ENCODE data around the gene ATG2A. TPM values are rescaled to one million over a fixed set of nuclear protein-coding genes. Genes with fewer than 3 reads are reported as not detected.

ATG2A gene
- polyA plus RNA-seq, 3 donors = 2.6 to 24.9 (median 4.0) TPM

GRCh38 chr11:64850979-64851567 is 65.9 kb downstream of the ATG2A start:
- Mint-ChIP-seq H3K4me3 (peak overlapping the region in 1 of 2 donors; percentile 46), H3K27ac (peak overlapping the region in 3 of 7 donors; percentile 20 to 40 (median 21)), H3K9me3 (peaks cover 0 to 2% (median 0%) of the 10 kb centered on the region in 7 donors), H3K36me3 (peaks cover 46% of the 10 kb centered on the region in 2 donors), H3K4me1 (peaks cover 77% of the 10 kb centered on the region), H3K27me3 (ENCODE audit: low read depth in 3 of 3) (peaks cover 0 to 12% (median 6%) of the 10 kb centered on the region in 3 donors)
- TF ChIP-seq, protein P1, sequence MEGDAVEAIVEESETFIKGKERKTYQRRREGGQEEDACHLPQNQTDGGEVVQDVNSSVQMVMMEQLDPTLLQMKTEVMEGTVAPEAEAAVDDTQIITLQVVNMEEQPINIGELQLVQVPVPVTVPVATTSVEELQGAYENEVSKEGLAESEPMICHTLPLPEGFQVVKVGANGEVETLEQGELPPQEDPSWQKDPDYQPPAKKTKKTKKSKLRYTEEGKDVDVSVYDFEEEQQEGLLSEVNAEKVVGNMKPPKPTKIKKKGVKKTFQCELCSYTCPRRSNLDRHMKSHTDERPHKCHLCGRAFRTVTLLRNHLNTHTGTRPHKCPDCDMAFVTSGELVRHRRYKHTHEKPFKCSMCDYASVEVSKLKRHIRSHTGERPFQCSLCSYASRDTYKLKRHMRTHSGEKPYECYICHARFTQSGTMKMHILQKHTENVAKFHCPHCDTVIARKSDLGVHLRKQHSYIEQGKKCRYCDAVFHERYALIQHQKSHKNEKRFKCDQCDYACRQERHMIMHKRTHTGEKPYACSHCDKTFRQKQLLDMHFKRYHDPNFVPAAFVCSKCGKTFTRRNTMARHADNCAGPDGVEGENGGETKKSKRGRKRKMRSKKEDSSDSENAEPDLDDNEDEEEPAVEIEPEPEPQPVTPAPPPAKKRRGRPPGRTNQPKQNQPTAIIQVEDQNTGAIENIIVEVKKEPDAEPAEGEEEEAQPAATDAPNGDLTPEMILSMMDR (IDR thresholded peaks at IDR 0.05) = no peak
- Histone ChIP-seq H3K79me2 (ENCODE audit: insufficient read depth, low read length) (peaks cover 16% of the 10 kb centered on the region), H2AFZ (ENCODE audit: insufficient read depth, low read depth, low read length, poor library complexity, severe bottlenecking) (no peak overlapping the region), H4K20me1 (ENCODE audit: insufficient read depth, low read length) (peaks cover 43% of the 10 kb centered on the region), H3K36me3 (replicated peaks in 1 of 2; ENCODE audit: control insufficient read depth in 1 of 2, insufficient read depth in 2 of 2, low read length in 2 of 2) (peaks cover 23 to 24% of the 10 kb centered on the region in 2 donors), H3K4me1 (ENCODE audit: control insufficient read depth in 1 of 2, insufficient read depth in 2 of 2, low read length in 2 of 2) (peaks cover 64 to 80% of the 10 kb centered on the region in 2 donors), H3K9ac (ENCODE audit: insufficient read depth, low read length, poor library complexity, severe bottlenecking) (peak overlapping the region; percentile 16), H3K9me3 (replicated peaks in 1 of 2; ENCODE audit: control insufficient read depth in 1 of 2, insufficient read depth in 1 of 2, low read length in 2 of 2) (no peaks in the 10 kb centered on the region), H3K4me3 (replicated peaks in 1 of 3; ENCODE audit: low read depth in 2 of 3, low read length in 3 of 3) (no peak overlapping the region), H3K27me3 (ENCODE audit: control insufficient read depth in 2 of 2, insufficient read depth in 2 of 2, low read length in 2 of 2) (no peaks in the 10 kb centered on the region), H3K27ac (ENCODE audit: low read depth in 1 of 2, low read length in 2 of 2) (no peak overlapping the region), H3K4me2 (replicated peaks; ENCODE audit: extremely low read depth, low read length, poor library complexity, severe bottlenecking) (peak overlapping the region; percentile 5)
- intact Hi-C loops (cut with micrococcal nuclease) = no loop called here
- WGBS (ENCODE audit: insufficient coverage) = 46% methylated on average over 8 of the region's 13 CpGs
- peak in 1 of 3 donors; percentile 54 for DNase-seq

GRCh38 chr11:64849598-64850356 is 67.2 kb downstream of the ATG2A start:
- no peak overlapping the region for H3K4me3 ChIP-seq (replicated peaks in 1 of 3; ENCODE audit: low read depth in 2 of 3, low read length in 3 of 3)
- 96% methylated on average over 10 of the region's 19 CpGs for WGBS (ENCODE audit: insufficient coverage)
- H3K4me3 Mint-ChIP-seq = no peak overlapping the region
- H2AFZ ChIP-seq (ENCODE audit: insufficient read depth, low read depth, low read length, poor library complexity, severe bottlenecking) = no peak overlapping the region
- peaks cover 0 to 20% (median 11%) of the 10 kb centered on the region in 3 donors for H3K27me3 Mint-ChIP-seq (ENCODE audit: low read depth in 3 of 3)
- no peak overlapping the region for H3K4me2 ChIP-seq (replicated peaks; ENCODE audit: extremely low read depth, low read length, poor library complexity, severe bottlenecking)
- H3K27me3 ChIP-seq (ENCODE audit: control insufficient read depth in 2 of 2, insufficient read depth in 2 of 2, low read length in 2 of 2) = peaks cover 0 to 5% of the 10 kb centered on the region in 2 donors
- H3K79me2 ChIP-seq (ENCODE audit: insufficient read depth, low read length) = peaks cover 11% of the 10 kb centered on the region
- peak overlapping the region in 1 of 7 donors; percentile 58 for H3K27ac Mint-ChIP-seq
- H3K9ac ChIP-seq (ENCODE audit: insufficient read depth, low read length, poor library complexity, severe bottlenecking) = no peak overlapping the region
- H3K36me3 ChIP-seq (replicated peaks in 1 of 2; ENCODE audit: control insufficient read depth in 1 of 2, insufficient read depth in 2 of 2, low read length in 2 of 2) = peaks cover 23 to 24% of the 10 kb centered on the region in 2 donors
- TF ChIP-seq, protein P1 (IDR thresholded peaks at IDR 0.05) = no peak
- H4K20me1 ChIP-seq (ENCODE audit: insufficient read depth, low read length) = peaks cover 36% of the 10 kb centered on the region
- peaks cover 0 to 4% (median 0%) of the 10 kb centered on the region in 7 donors for H3K9me3 Mint-ChIP-seq
- peaks cover 56 to 75% of the 10 kb centered on the region in 2 donors for H3K4me1 ChIP-seq (ENCODE audit: control insufficient read depth in 1 of 2, insufficient read depth in 2 of 2, low read length in 2 of 2)
- peak in 1 of 3 donors; percentile 32 for DNase-seq
- H3K27ac ChIP-seq (ENCODE audit: low read depth in 1 of 2, low read length in 2 of 2) = no peak overlapping the region
- peaks cover 73% of the 10 kb centered on the region for H3K4me1 Mint-ChIP-seq
- H3K9me3 ChIP-seq (replicated peaks in 1 of 2; ENCODE audit: control insufficient read depth in 1 of 2, insufficient read depth in 1 of 2, low read length in 2 of 2) = no peaks in the 10 kb centered on the region
- intact Hi-C loops (cut with micrococcal nuclease) = loop anchor here in 1 of 2 donors (10.0 kb wide), 2 partner anchors 65 to 165 kb away; partner anchors contain the start of gene ARL2
- peaks cover 33 to 34% of the 10 kb centered on the region in 2 donors for H3K36me3 Mint-ChIP-seq
